BJ (cell line): ENCODE data around the gene APOBEC2. TPM values are rescaled to one million over a fixed set of nuclear protein-coding genes. Genes with fewer than 3 reads are reported as not detected.
A peak's percentile ranks its signal among the peaks of the same experiment; 100 is the strongest.

Experiments
- CTCF ChIA-PET: fragments of 350-600 bp; formaldehyde crosslinking; extraction: SDS; loops from one replicate; lab custom pipeline; 2021; ENCODE audit warnings: antibody characterized with exemption, inconsistent platforms; lab: Yijun Ruan, JAX
- POLR2A ChIA-PET: fragments of 300-600 bp; sonication (Branson Sonifier 250); formaldehyde crosslinking; extraction: SDS; loops from one replicate; lab custom pipeline; 2021; ENCODE audit warnings: antibody characterized with exemption; lab: Charles Lee
- DNase-seq: peaks from one replicate; pipeline ENCODE4 v3.0.0-alpha.2; 2011; ENCODE audit warnings: low read depth
- H3K27me3 ChIP-seq: 2 replicates; pipeline ENCODE4 v1.6.0; 2011; ENCODE audit warnings: low read length; ENCODE audit not compliant: control insufficient read depth, insufficient read depth
- H3K36me3 ChIP-seq: 2 replicates; pipeline ENCODE4 v1.5.1; 2011; ENCODE audit warnings: low read length; ENCODE audit not compliant: control insufficient read depth, insufficient read depth
- H3K4me3 ChIP-seq: 2 replicates; pipeline ENCODE4 v1.5.1; 2011; ENCODE audit warnings: low read depth, mild to moderate bottlenecking, control low read depth, low read length
- polyA plus RNA-seq: library from polyadenylated mRNA; depleted of rRNA; stranded (reverse); fragments of >200 nt; gene quantifications from 2 replicates; pipeline ENCODE4 v1.2.3, GENCODE V29; 2011
- TF ChIP-seq, protein P1 (sequence below): IDR thresholded peaks from 2 replicates; pipeline ENCODE4 v1.5.1; 2011; ENCODE audit warnings: low read depth, mild to moderate bottlenecking, control low read depth, inconsistent platforms, low read length, moderate library complexity; ENCODE audit not compliant: insufficient read depth

The APOBEC2 gene
- polyA plus RNA-seq, 1 experiment: not detected

DNA sequence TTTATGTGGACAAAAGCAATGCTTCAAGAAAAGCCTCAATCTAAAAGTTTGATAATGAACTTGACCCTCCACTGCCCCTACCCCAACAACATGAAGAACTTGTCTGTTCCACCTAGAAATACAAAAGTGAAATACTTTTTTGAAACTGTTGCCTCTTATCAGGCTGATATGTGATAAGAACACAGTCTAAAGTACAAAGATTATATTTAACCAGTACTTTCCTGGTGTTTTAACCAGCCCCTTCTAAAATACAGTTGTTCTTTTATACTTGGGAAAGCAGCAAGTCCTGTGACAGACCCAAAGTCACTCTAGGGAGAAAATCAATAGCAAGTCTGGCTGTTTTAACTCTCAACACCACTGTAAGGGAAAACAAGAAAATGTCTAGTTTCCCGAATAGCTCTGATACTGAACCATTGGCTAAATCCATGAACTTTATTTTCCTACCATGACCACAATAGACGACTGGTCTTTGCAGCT is 12.6 kb downstream of the APOBEC2 start:
- CTCF ChIA-PET: interaction anchor here (0.6 to 1.2 kb wide), 4 partner anchors 26 to 171 kb away, joined by 3 to 6 read pairs (median 4); partner anchors contain the start of gene UNC5CL

DNA sequence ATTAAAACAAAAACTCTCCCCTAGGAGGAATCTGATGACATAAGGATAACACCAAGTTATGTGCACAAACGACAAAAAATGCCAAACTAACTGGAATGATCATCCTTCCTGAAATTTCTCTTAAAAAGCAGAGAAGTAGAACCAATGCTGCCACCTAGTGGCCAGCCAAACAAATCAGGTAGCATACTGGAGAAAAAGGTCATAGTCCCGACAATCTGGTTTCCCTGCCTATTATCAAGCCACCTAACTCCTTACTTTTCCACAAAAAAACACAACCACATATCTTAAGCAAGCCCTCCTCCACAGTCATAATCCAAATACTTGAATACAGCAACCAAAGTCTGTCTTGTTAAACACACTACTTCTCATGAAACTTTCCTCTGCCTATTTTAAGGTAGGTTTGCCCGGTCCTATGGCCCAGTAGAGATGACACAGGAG is 13.9 kb downstream of the APOBEC2 start:
- TF ChIP-seq, protein P1, sequence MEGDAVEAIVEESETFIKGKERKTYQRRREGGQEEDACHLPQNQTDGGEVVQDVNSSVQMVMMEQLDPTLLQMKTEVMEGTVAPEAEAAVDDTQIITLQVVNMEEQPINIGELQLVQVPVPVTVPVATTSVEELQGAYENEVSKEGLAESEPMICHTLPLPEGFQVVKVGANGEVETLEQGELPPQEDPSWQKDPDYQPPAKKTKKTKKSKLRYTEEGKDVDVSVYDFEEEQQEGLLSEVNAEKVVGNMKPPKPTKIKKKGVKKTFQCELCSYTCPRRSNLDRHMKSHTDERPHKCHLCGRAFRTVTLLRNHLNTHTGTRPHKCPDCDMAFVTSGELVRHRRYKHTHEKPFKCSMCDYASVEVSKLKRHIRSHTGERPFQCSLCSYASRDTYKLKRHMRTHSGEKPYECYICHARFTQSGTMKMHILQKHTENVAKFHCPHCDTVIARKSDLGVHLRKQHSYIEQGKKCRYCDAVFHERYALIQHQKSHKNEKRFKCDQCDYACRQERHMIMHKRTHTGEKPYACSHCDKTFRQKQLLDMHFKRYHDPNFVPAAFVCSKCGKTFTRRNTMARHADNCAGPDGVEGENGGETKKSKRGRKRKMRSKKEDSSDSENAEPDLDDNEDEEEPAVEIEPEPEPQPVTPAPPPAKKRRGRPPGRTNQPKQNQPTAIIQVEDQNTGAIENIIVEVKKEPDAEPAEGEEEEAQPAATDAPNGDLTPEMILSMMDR: peak; percentile 81
- POLR2A ChIA-PET: no interaction called here
- Histone ChIP-seq H3K27me3 (no peaks in the 10 kb centered on the region), H3K36me3 (no peaks in the 10 kb centered on the region; the same call in 1 of the 2 replicates), H3K4me3 (no peak overlapping the region)
- DNase-seq: no peak
- CTCF ChIA-PET: interaction anchor here (1.3 to 4.7 kb wide), 2 partner anchors 38 to 173 kb away, joined by 6 to 23 read pairs; no protein-coding TSS in a partner anchor

More for the DNA sequence above, 12.6 kb downstream of the APOBEC2 start:
- POLR2A ChIA-PET: interaction anchor here (0.6 kb wide), 1 partner anchor 229 kb away, joined by 4 read pairs; no protein-coding TSS in a partner anchor
- TF ChIP-seq, protein P1: no peak
- no peak overlapping the region for H3K4me3 ChIP-seq
- no peaks in the 10 kb centered on the region for H3K27me3 ChIP-seq
- DNase-seq: no peak
- H3K36me3 ChIP-seq: peaks cover 1% of the 10 kb centered on the region; the same call in 1 of the 2 replicates

DNA sequence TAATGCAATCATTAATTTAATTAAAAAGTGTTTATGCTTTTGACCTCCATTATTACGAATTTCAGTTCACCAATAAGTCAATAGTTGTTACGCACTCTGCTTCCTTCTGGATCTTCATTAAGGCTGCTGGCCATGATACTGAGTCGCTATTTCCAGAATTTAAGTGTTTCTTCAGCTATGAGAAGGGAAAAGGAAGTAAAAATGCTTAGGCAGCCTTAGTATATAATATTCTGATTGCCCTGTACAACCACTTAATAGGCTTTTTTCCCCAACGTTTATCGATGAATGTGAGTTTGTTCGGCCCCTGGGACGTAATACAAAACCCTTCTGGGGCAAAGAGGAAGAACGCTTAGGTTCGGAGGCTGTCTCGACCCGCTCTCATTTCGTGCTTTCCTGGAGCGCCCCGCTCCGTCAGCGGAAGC is 18.5 kb downstream of the APOBEC2 start:
- H3K4me3 ChIP-seq: peak overlapping the region; percentile 71
- CTCF ChIA-PET: interaction anchor here (1.8 to 4.7 kb wide), 2 partner anchors 43 to 170 kb away, joined by 3 to 23 read pairs; no protein-coding TSS in a partner anchor
- DNase-seq: peak; percentile 29

DNA sequence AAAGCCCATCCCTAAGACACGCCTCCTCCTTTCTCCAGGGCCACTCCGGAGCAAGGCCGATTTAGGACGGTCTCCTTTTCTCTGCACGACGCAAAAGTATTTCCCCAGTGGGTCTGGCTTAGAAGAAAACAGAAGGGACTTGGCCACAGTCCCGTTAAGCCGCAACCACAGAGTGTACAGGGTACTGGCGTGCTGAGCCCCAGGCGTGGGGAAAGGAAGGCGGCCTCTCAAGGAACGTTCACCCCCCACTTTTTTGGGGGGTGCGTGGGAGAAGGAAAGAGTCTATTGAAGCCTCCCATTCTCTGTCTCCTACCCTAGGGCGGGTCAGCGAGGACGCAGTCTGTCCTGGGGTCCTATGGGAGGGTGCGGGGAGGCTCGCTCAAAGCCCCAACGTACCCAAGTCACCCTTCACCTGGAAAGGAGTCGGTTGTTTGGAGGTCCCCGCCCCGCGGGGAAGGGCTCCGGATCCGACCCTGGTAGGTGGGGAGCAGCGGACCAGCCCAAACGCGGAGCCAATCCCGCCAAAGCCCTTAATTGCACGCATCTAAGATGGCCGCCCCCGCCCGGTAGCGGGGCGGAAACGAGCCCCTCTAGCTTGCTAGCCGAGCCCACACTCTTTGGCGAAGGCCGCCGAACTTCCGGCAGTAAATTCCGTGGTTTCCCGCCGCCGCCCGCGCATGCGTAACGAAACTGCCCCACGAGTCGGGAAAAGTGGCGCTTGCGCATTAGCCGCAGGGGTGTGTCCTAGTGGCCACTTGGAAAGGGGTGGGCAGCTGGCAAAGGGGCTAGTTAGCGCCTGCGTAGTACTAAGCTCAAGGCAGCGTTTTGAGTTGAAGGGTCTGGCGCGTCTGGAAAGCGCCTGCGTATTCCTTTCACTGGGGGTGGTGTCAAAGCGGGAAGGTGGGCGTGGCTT is 19.2 kb downstream of the APOBEC2 start, which contains the start of gene OARD1:
Gene OARD1, minus strand, starts transcription at position 434 of the 913 bp plus-strand sequence. CDS start 722 bp downstream, outside the sequence.
- H3K27me3 ChIP-seq: no peaks in the 10 kb centered on the region
- ChIA-PET POLR2A (interaction anchor here (0.6 kb wide), 1 partner anchor 74 kb away, joined by 5 read pairs; no protein-coding TSS in a partner anchor), CTCF (no interaction called here)
- peak within 1 kb of the TSS; percentile 92 for H3K4me3 ChIP-seq
- H3K36me3 ChIP-seq: no peaks in the 10 kb centered on the region
- DNase-seq: peak; percentile 98
- TF ChIP-seq, protein P1: no peak

More for the DNA sequence above, 18.5 kb downstream of the APOBEC2 start:
- POLR2A ChIA-PET: no interaction called here
- no peaks in the 10 kb centered on the region; the same call in 1 of the 2 replicates for H3K36me3 ChIP-seq
- no peaks in the 10 kb centered on the region for H3K27me3 ChIP-seq
- TF ChIP-seq, protein P1: no peak

DNA sequence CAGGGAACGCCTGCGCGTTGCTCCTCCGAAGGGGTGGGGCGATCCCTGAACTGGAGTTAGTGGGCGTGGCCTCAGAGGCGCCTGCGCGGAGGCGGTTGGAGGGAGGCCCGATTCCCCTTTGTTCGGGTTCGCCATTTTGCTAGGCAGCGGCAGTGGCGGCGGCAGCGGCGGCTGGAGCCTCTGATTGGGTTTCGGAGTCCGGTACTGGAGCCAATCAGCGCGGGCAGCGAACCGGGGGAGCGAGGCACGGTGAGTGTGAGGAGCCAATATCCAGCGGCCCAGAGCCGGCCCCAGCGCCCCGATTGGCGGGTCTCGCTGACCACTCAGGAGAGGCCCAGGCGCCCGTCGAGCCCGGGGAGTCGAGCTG is 19.8 kb downstream of the APOBEC2 start, which contains the start of gene NFYA:
Gene NFYA, plus strand, starts transcription at position 139 of the 367 bp plus-strand sequence. CDS start 6,116 bp downstream, outside the sequence.
- CTCF ChIA-PET: interaction anchor here (0.6 kb wide), 1 partner anchor 1236 kb away, joined by 4 read pairs; no protein-coding TSS in a partner anchor

More for the DNA sequence above, 19.8 kb downstream of the APOBEC2 start, which contains the start of gene NFYA:
- Histone ChIP-seq H3K4me3 (peak within 1 kb of the TSS; percentile 92), H3K36me3 (no peaks in the 10 kb centered on the region), H3K27me3 (no peaks in the 10 kb centered on the region)
- no peak for DNase-seq
- POLR2A ChIA-PET: interaction anchor here (0.6 kb wide), 1 partner anchor 74 kb away, joined by 5 read pairs; no protein-coding TSS in a partner anchor
- TF ChIP-seq, protein P1: no peak
